HCT116 (cell line): ENCODE data around the gene TOMM40.

Experiments used
- CTCF ChIP-seq, 3 experiments: fragments of 200-600 bp in 1 of 3; sonication (generic) in 1 of 3; IDR thresholded peaks in 2 of 3; conservative IDR thresholded peaks in 1 of 3; 2 replicates each; pipeline ENCODE4 v1.5.1; 2012 to 2017; ENCODE audit warnings: low read depth in 2 of 3, low read length in 2 of 3, antibody characterized with exemption in 1 of 3, borderline replicate concordance in 1 of 3, control low read depth in 1 of 3, mild to moderate bottlenecking in 1 of 3, mixed read lengths in 1 of 3, mixed run types in 1 of 3, moderate library complexity in 1 of 3; ENCODE audit not compliant: insufficient read depth in 1 of 3
- EZH2 ChIP-seq: fragments of 200-600 bp; sonication (generic); IDR thresholded peaks from 2 replicates; pipeline ENCODE4 v1.6.1; 2017; ENCODE audit warnings: antibody characterized with exemption, mixed run types
- POLR2A ChIP-seq: IDR thresholded peaks from 2 replicates; pipeline ENCODE4 v1.7.0; 2011; ENCODE audit warnings: borderline replicate concordance; ENCODE audit not compliant: insufficient read depth, insufficient read length; ENCODE audit errors: extremely low read depth
- POLR2AphosphoS5 ChIP-seq: IDR thresholded peaks from 2 replicates; pipeline ENCODE4 v1.6.1; 2011; ENCODE audit warnings: mild to moderate bottlenecking, low read depth, low read length, moderate library complexity
- RAD21 ChIP-seq: IDR thresholded peaks from 2 replicates; pipeline ENCODE4 v1.6.1; 2012; ENCODE audit warnings: low read depth, mild to moderate bottlenecking
- SIN3A ChIP-seq: IDR thresholded peaks from 2 replicates; pipeline ENCODE4 v1.6.1; 2012; ENCODE audit warnings: low read depth
- SP1 ChIP-seq: IDR thresholded peaks from 2 replicates; pipeline ENCODE4 v1.6.1; 2012; ENCODE audit warnings: low read depth

GRCh38 chr19:44889830-44890365 is 1.2 kb upstream of the TOMM40 start:
- TF ChIP-seq CTCF (IDR thresholded peaks at IDR 0.05 in 2 of 3, conservative IDR thresholded peaks at IDR 0.05 in 1 of 3; ENCODE audit: borderline replicate concordance in 1 of 3, insufficient read depth in 1 of 3, low read depth in 2 of 3, low read length in 2 of 3) (no peak), EZH2 (no peak), SIN3A (no peak), POLR2AphosphoS5 (no peak), RAD21 (no peak), SP1 (no peak), POLR2A (no peak)
